Smooth muscle cell (in vitro differentiated cells): ENCODE data around the gene GJB4. TPM values are rescaled to one million over a fixed set of nuclear protein-coding genes. Genes with fewer than 3 reads are reported as not detected.

Source experiments
- DNase-seq: peaks from one replicate; lab custom pipeline; 2025; ENCODE audit not compliant: unreplicated experiment; lab: John Stamatoyannopoulos, UW
- H2AFZ ChIP-seq: fragments of 200-600 bp; sonication (generic); 2 replicates; pipeline ENCODE4 v1.6.0; 2016; ENCODE audit warnings: antibody characterized with exemption, low read depth, mild to moderate bottlenecking
- H3F3A ChIP-seq: fragments of 200-600 bp; sonication (generic); 2 replicates; pipeline ENCODE4 v1.6.0; 2017; ENCODE audit warnings: antibody characterized with exemption, low read depth
- H3K27ac ChIP-seq: fragments of 200-600 bp; sonication (generic); 2 replicates; pipeline ENCODE4 v1.5.1; 2016; ENCODE audit warnings: low read depth, mild to moderate bottlenecking
- H3K27me3 ChIP-seq: fragments of 200-600 bp; sonication (generic); 2 replicates; pipeline ENCODE4 v1.6.1; 2016; ENCODE audit warnings: low read depth, mild to moderate bottlenecking
- H3K36me3 ChIP-seq: fragments of 200-600 bp; sonication (generic); 2 replicates; pipeline ENCODE4 v1.5.1; 2016; ENCODE audit warnings: low read depth
- H3K4me1 ChIP-seq: fragments of 200-600 bp; sonication (generic); 2 replicates; pipeline ENCODE4 v1.5.1; 2016; ENCODE audit warnings: low read depth
- H3K4me2 ChIP-seq: fragments of 200-600 bp; sonication (generic); 2 replicates; pipeline ENCODE4 v1.6.0; 2016; ENCODE audit warnings: mild to moderate bottlenecking
- H3K4me3 ChIP-seq: fragments of 200-600 bp; sonication (generic); 2 replicates; pipeline ENCODE4 v1.5.1; 2016; ENCODE audit warnings: mild to moderate bottlenecking
- H3K79me2 ChIP-seq: fragments of 200-600 bp; sonication (generic); 2 replicates; pipeline ENCODE4 v1.6.0; 2016; ENCODE audit warnings: low read depth, mild to moderate bottlenecking
- H3K9ac ChIP-seq: fragments of 200-600 bp; sonication (generic); 2 replicates; pipeline ENCODE4 v1.6.0; 2016; ENCODE audit warnings: low read depth
- H3K9me3 ChIP-seq: fragments of 200-600 bp; sonication (generic); replicated peaks from 2 replicates; pipeline ENCODE4 v1.5.1; 2016; ENCODE audit warnings: low read depth
- H4K20me1 ChIP-seq: fragments of 200-600 bp; sonication (generic); 2 replicates; pipeline ENCODE4 v1.6.0; 2016; ENCODE audit warnings: low read depth
- CTCF ChIP-seq: fragments of 200-600 bp; sonication (generic); IDR thresholded peaks from 2 replicates; pipeline ENCODE4 v1.5.1; 2017; ENCODE audit warnings: borderline replicate concordance, mild to moderate bottlenecking, antibody characterized with exemption; ENCODE audit not compliant: insufficient read depth, poor library complexity, severe bottlenecking
- WGBS: methylation state at CpG from one replicate; pipeline ENCODE4 v1.1.7; 2016; ENCODE audit warnings: low lambda C conversion rate; 5-methylcytosine and 5-hydroxymethylcytosine counted together
- polyA plus RNA-seq: library from polyadenylated mRNA; unstranded; fragments of >200 nt; fragmentation: Nextera tagmentation; extraction: Ambion mirVana; gene quantifications from 2 replicates; pipeline ENCODE4 v1.2.1, GENCODE V29; 2016
- total RNA-seq: library from RNA; depleted of rRNA; stranded (reverse); fragments of >200 nt; gene quantifications from 2 replicates; pipeline ENCODE4 v1.2.3, GENCODE V29; 2014

Gene GJB4
- total and polyA plus RNA-seq, 2 experiments from 2014 or later, result 0.67 TPM; not detected in 1

- 86% methylated on average over 6 of the region's 6 CpGs for WGBS
- Histone ChIP-seq H3K27ac (no peak overlapping the region), H3K79me2 (no peaks in the 10 kb centered on the region), H3K4me2 (no peak overlapping the region), H3K4me3 (no peak overlapping the region), H3K4me1 (no peaks in the 10 kb centered on the region), H3F3A (no peaks in the 10 kb centered on the region), H3K36me3 (no peaks in the 10 kb centered on the region), H3K27me3 (peaks cover 26% of the 10 kb centered on the region), H2AFZ (no peak overlapping the region), H4K20me1 (no peaks in the 10 kb centered on the region), H3K9me3 (no peaks in the 10 kb centered on the region), H3K9ac (no peak overlapping the region)
- no peak for TF ChIP-seq CTCF
- no peak for DNase-seq
Observed at GRCh38 chr1:34790985-34791384, 31.4 kb downstream of the GJB4 start.

- peaks cover 26% of the 10 kb centered on the region for H3K27me3 ChIP-seq
- no peaks in the 10 kb centered on the region for H3K9me3 ChIP-seq
- H3K27ac ChIP-seq, result no peak overlapping the region
- no peaks in the 10 kb centered on the region for H3K4me1 ChIP-seq
- H4K20me1 ChIP-seq, result no peaks in the 10 kb centered on the region
- H3K4me3 ChIP-seq, result no peak overlapping the region
- no peak overlapping the region for H3K9ac ChIP-seq
- WGBS, result 70% methylated on average over 10 of the region's 10 CpGs
- H2AFZ ChIP-seq, result no peak overlapping the region
- TF ChIP-seq CTCF, result no peak
- no peaks in the 10 kb centered on the region for H3K36me3 ChIP-seq
- H3K79me2 ChIP-seq, result no peaks in the 10 kb centered on the region
- DNase-seq, result no peak
- H3K4me2 ChIP-seq, result no peak overlapping the region
- no peaks in the 10 kb centered on the region for H3F3A ChIP-seq
Observed at GRCh38 chr1:34792424-34792823, 32.9 kb downstream of the GJB4 start.

- Histone ChIP-seq H3K36me3 (no peaks in the 10 kb centered on the region), H3K4me1 (no peaks in the 10 kb centered on the region), H3K79me2 (no peaks in the 10 kb centered on the region), H3K9me3 (no peaks in the 10 kb centered on the region), H3K27ac (no peak within 1 kb of the TSS), H2AFZ (no peak within 1 kb of the TSS), H3K27me3 (peaks cover 26% of the 10 kb centered on the region), H3K9ac (no peak within 1 kb of the TSS), H3F3A (no peaks in the 10 kb centered on the region), H3K4me3 (no peak within 1 kb of the TSS), H3K4me2 (peak within 1 kb of the TSS; percentile 44), H4K20me1 (no peaks in the 10 kb centered on the region)
- TF ChIP-seq CTCF, result no peak
- WGBS, result 21% methylated on average over 29 of the region's 45 CpGs
- no peak for DNase-seq
Observed at GRCh38 chr1:34792868-34793727, 33.6 kb downstream of the GJB4 start, which contains the start of gene GJA4. Gene GJA4 (plus strand): TSS chr1:34792999. CDS start chr1:34794214, 1,215 bp downstream.
